Activated CD4-positive, alpha-beta T cell treated with anti-CD3 and anti-CD28 coated beads, Interleukin-2, amount 50 U/mL, for 48 hours (primary cell): ENCODE measurements around the gene MTIF2.
"Not testable (repeated sequence)": the region's sequence is repeated elsewhere in the genome, so short reads cannot be mapped to it uniquely, and the experiment has no call there.

Source experiments
- DNase-seq, 2 experiments: peaks; one replicate each; pipeline ENCODE4 v3.0.0-alpha.2; 2020

MTIF2 gene

DNA sequence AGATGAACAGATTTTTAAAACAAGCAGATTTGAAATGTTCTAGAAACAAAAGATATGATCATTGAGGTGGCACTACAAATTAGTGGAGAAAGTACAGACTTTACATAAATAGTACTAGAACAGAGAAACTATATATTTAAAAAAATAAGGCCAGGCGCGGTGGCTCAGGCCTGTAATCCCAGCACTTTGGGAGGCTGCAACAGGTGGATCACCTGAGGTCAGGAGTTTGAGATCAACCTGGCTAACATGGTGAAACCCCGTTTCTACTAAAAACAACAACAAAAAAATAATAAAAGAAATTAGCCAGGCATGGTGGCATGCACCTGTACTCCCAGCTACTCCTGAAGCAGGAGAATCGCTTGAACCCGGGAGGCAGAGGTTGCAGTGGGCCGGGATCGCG, 82.2 kb downstream of the MTIF2 start:
- not testable (repeated sequence) for DNase-seq
